Liver (tissue), 3 donors: ENCODE measurements around the gene ADAMTS19.

Source experiments
- RXRA ChIP-seq, 2 donors: IDR thresholded peaks; 2 replicates each; pipeline ENCODE4 v1.6.1; 2017 to 2018; ENCODE audit warnings: antibody characterized with exemption in 2 of 2, mild to moderate bottlenecking in 1 of 2
- SP1 ChIP-seq: IDR thresholded peaks from 2 replicates; pipeline ENCODE4 v1.6.1; 2018; ENCODE audit warnings: antibody characterized with exemption, mild to moderate bottlenecking
- YY1 ChIP-seq: IDR thresholded peaks from 2 replicates; pipeline ENCODE4 v1.6.1; 2016; ENCODE audit warnings: antibody characterized with exemption, mild to moderate bottlenecking
- TF ChIP-seq, protein P1 (sequence below): IDR thresholded peaks from 2 replicates; pipeline ENCODE4 v1.6.1; 2016; ENCODE audit warnings: antibody characterized with exemption
- TF ChIP-seq, protein P2 (sequence below): IDR thresholded peaks from 2 replicates; pipeline ENCODE4 v1.6.1; 2016; ENCODE audit warnings: antibody characterized with exemption
- TF ChIP-seq, protein P3 (sequence below): fragments of 150-350 bp; IDR thresholded peaks from 2 replicates; pipeline ENCODE4 v1.5.1; 2017; ENCODE audit warnings: improper control_type of control experiment, low read depth, low read length; ENCODE audit not compliant: missing input control
- donor health status: healthy.
- donor health status: healthy.

- TF ChIP-seq YY1 (no peak), RXRA (IDR thresholded peaks at IDR 0.05) (no peak), SP1 (no peak)
- TF ChIP-seq, protein P1, sequence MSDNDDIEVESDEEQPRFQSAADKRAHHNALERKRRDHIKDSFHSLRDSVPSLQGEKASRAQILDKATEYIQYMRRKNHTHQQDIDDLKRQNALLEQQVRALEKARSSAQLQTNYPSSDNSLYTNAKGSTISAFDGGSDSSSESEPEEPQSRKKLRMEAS = no peak
- TF ChIP-seq, protein P2, sequence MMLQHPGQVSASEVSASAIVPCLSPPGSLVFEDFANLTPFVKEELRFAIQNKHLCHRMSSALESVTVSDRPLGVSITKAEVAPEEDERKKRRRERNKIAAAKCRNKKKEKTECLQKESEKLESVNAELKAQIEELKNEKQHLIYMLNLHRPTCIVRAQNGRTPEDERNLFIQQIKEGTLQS = no peak
- TF ChIP-seq, protein P3, sequence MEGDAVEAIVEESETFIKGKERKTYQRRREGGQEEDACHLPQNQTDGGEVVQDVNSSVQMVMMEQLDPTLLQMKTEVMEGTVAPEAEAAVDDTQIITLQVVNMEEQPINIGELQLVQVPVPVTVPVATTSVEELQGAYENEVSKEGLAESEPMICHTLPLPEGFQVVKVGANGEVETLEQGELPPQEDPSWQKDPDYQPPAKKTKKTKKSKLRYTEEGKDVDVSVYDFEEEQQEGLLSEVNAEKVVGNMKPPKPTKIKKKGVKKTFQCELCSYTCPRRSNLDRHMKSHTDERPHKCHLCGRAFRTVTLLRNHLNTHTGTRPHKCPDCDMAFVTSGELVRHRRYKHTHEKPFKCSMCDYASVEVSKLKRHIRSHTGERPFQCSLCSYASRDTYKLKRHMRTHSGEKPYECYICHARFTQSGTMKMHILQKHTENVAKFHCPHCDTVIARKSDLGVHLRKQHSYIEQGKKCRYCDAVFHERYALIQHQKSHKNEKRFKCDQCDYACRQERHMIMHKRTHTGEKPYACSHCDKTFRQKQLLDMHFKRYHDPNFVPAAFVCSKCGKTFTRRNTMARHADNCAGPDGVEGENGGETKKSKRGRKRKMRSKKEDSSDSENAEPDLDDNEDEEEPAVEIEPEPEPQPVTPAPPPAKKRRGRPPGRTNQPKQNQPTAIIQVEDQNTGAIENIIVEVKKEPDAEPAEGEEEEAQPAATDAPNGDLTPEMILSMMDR = no peak
These were observed 286.8 kb downstream of the ADAMTS19 start for GRCh38 chr5:129746876-129747275.
